Endodermal cell (in vitro differentiated cells): ENCODE data around the gene LYZL4. TPM values are rescaled to one million over a fixed set of nuclear protein-coding genes. Genes with fewer than 3 reads are reported as not detected.
A peak's percentile ranks its signal among the peaks of the same experiment; 100 is the strongest.

Experiments used
- DNase-seq: peaks from one replicate; pipeline ENCODE4 v3.0.0-alpha.2; 2017
- H3K27ac ChIP-seq: 2 replicates; pipeline ENCODE4 v1.5.1; 2013; ENCODE audit warnings: mild to moderate bottlenecking, low read depth, low read length, moderate library complexity
- H3K27me3 ChIP-seq: 2 replicates; pipeline ENCODE4 v1.6.1; 2013; ENCODE audit warnings: mild to moderate bottlenecking, low read length, moderate library complexity; ENCODE audit not compliant: insufficient read depth, control insufficient read depth, poor library complexity, severe bottlenecking
- H3K36me3 ChIP-seq: 2 replicates; pipeline ENCODE4 v1.7.0; 2013; ENCODE audit warnings: mild to moderate bottlenecking, low read length, moderate library complexity; ENCODE audit not compliant: control insufficient read depth, insufficient read depth
- H3K4me1 ChIP-seq: one replicate; pipeline ENCODE4 v1.7.0; 2013; ENCODE audit warnings: low read length; ENCODE audit not compliant: control insufficient read depth, insufficient read depth
- H3K4me3 ChIP-seq: 2 replicates; pipeline ENCODE4 v1.5.1; 2013; ENCODE audit warnings: mild to moderate bottlenecking, low read length, moderate library complexity
- H3K9ac ChIP-seq: 2 replicates; pipeline ENCODE4 v1.6.1; 2013; ENCODE audit warnings: mild to moderate bottlenecking, low read length, moderate library complexity; ENCODE audit not compliant: poor library complexity, severe bottlenecking; ENCODE audit errors: extremely low read depth
- H3K9me3 ChIP-seq: 2 replicates; pipeline ENCODE4 v1.6.1; 2013; ENCODE audit warnings: mild to moderate bottlenecking, low read length, moderate library complexity; ENCODE audit not compliant: control insufficient read depth
- H3K27ac Mint-ChIP-seq: 2 replicates; pipeline ENCODE4 v1.8.0; 2020; ENCODE audit warnings: mixed read lengths
- H3K27me3 Mint-ChIP-seq: 2 replicates; pipeline ENCODE4 v1.8.0; 2021; ENCODE audit warnings: mild to moderate bottlenecking, mixed read lengths; ENCODE audit not compliant: insufficient read depth
- H3K36me3 Mint-ChIP-seq: 2 replicates; pipeline ENCODE4 v1.8.0; 2020; ENCODE audit warnings: low read depth, mixed read lengths
- H3K4me1 Mint-ChIP-seq: 2 replicates; pipeline ENCODE4 v1.8.0; 2020; ENCODE audit warnings: mixed read lengths
- H3K4me3 Mint-ChIP-seq: 2 replicates; pipeline ENCODE4 v1.8.0; 2020; ENCODE audit warnings: mild to moderate bottlenecking, moderate library complexity, mixed read lengths
- H3K9me3 Mint-ChIP-seq: 2 replicates; pipeline ENCODE4 v1.8.0; 2020; ENCODE audit warnings: mild to moderate bottlenecking, mixed read lengths
- WGBS, 2 experiments: methylation state at CpG; one replicate each; pipeline versions ENCODE4 v1.1.5 to v1.1.7; 2013; ENCODE audit warnings: missing lambda C conversion rate in 2 of 2, mixed read lengths in 1 of 2; ENCODE audit not compliant: insufficient coverage in 1 of 2, insufficient read length in 1 of 2; 5-methylcytosine and 5-hydroxymethylcytosine counted together
- total RNA-seq, 2 donors: library from RNA; stranded (reverse); fragmentation: NEBNext Ultra II Directional in 1 of 2; extraction: Animal tissue kit (Norgen Biotek cat#: 25700) in 1 of 2; gene quantifications; 2 replicates in 1 of 2; 3 replicates in 1 of 2; pipeline ENCODE4 v1.2.1, GENCODE V29; 2021
- TF ChIP-seq, protein P1 (sequence below): fragments of 200-600 bp; sonication (generic); conservative IDR thresholded peaks from 2 replicates; pipeline ENCODE4 v1.5.0; 2021; ENCODE audit warnings: antibody characterized with exemption, mild to moderate bottlenecking

Gene LYZL4
- total RNA-seq, 2 donors from 2014 or later = not detected

DNA sequence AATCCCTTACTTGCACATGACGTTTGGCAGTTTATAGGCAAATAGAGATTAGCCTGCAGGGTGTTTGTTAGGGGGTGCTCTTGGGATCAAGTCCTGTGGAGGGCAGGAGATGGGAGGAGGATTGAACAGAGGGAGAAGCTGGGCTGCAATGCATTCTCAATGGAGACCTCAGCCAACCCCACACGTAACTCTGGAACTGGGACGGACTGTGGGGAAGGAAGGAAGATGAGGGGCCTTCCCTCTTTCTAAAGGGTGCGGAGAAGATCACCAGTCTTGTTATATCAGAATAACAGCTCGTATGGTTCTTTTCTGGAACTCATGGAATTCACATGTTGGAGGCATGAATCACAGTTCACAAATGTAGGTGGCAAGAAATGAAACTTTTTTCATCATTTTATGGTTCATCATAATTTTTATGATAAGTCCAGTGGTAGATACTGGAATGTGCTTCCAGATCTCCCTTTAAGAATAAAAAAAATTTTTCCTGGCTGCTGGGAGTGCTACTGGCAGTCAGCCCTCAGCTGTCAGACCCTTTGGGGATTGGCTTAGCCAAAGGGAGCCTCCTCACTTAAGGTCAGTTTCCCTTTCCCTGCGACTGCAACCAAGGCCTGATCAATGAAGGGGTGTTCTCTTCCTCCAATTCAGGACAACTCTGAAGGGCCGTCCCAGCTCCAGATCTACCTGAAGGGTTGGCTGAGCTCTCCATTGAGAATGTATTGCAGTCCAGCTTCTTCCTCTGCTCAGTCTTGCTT is 20.5 kb upstream of the LYZL4 start:
- TF ChIP-seq, protein P1, sequence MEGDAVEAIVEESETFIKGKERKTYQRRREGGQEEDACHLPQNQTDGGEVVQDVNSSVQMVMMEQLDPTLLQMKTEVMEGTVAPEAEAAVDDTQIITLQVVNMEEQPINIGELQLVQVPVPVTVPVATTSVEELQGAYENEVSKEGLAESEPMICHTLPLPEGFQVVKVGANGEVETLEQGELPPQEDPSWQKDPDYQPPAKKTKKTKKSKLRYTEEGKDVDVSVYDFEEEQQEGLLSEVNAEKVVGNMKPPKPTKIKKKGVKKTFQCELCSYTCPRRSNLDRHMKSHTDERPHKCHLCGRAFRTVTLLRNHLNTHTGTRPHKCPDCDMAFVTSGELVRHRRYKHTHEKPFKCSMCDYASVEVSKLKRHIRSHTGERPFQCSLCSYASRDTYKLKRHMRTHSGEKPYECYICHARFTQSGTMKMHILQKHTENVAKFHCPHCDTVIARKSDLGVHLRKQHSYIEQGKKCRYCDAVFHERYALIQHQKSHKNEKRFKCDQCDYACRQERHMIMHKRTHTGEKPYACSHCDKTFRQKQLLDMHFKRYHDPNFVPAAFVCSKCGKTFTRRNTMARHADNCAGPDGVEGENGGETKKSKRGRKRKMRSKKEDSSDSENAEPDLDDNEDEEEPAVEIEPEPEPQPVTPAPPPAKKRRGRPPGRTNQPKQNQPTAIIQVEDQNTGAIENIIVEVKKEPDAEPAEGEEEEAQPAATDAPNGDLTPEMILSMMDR = no peak
- Histone ChIP-seq H3K9me3 (peaks cover 16% of the 10 kb centered on the region), H3K36me3 (no peaks in the 10 kb centered on the region), H3K27me3 (no peaks in the 10 kb centered on the region), H3K27ac (no peak overlapping the region), H3K4me1 (no peaks in the 10 kb centered on the region), H3K4me3 (no peak overlapping the region), H3K9ac (no peak overlapping the region)
- no peaks in the 10 kb centered on the region for H3K36me3 Mint-ChIP-seq
- H3K27ac Mint-ChIP-seq = no peak overlapping the region
- no peak overlapping the region for H3K4me3 Mint-ChIP-seq
- no peak for DNase-seq
- H3K27me3 Mint-ChIP-seq = peaks cover 7% of the 10 kb centered on the region
- H3K9me3 Mint-ChIP-seq = peaks cover 13% of the 10 kb centered on the region
- H3K4me1 Mint-ChIP-seq = peaks cover 14% of the 10 kb centered on the region
- WGBS, 2 experiments = 89 to 91% methylated on average over 3 to 7 of the region's 7 CpGs

DNA sequence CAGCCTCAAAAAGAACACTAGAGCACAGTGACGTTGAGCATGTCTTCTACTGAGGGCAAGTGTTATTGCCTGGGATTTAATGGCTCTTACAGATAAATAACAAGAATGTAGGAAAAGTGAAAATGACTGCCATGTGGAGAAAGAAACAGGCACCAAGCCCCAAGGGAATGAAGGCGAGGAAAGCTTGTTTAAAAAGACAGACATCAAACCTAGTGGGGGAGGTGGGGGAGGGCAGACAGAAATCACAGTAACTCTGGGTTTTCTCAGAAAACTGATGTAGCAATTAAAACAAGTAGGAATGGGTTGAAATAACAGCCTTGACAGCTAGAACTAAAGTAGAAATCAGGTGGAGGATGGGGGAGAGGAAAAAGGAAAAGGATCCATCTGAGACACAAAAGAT is 18.4 kb upstream of the LYZL4 start:
- TF ChIP-seq, protein P1 = no peak
- no peaks in the 10 kb centered on the region for H3K4me1 ChIP-seq
- H3K27ac Mint-ChIP-seq = no peak overlapping the region
- peaks cover 14% of the 10 kb centered on the region for H3K4me1 Mint-ChIP-seq
- no peak overlapping the region for H3K27ac ChIP-seq
- DNase-seq = no peak
- no peaks in the 10 kb centered on the region for H3K27me3 ChIP-seq
- H3K4me3 Mint-ChIP-seq = no peak overlapping the region
- H3K27me3 Mint-ChIP-seq = peaks cover 7% of the 10 kb centered on the region
- H3K9ac ChIP-seq = no peak overlapping the region
- H3K36me3 Mint-ChIP-seq = no peaks in the 10 kb centered on the region
- H3K4me3 ChIP-seq = no peak overlapping the region
- no peaks in the 10 kb centered on the region for H3K36me3 ChIP-seq
- H3K9me3 Mint-ChIP-seq = peaks cover 13% of the 10 kb centered on the region
- peaks cover 16% of the 10 kb centered on the region for H3K9me3 ChIP-seq
- WGBS, 2 experiments = 89 to 100% methylated on average over 2 of the region's 2 CpGs

DNA sequence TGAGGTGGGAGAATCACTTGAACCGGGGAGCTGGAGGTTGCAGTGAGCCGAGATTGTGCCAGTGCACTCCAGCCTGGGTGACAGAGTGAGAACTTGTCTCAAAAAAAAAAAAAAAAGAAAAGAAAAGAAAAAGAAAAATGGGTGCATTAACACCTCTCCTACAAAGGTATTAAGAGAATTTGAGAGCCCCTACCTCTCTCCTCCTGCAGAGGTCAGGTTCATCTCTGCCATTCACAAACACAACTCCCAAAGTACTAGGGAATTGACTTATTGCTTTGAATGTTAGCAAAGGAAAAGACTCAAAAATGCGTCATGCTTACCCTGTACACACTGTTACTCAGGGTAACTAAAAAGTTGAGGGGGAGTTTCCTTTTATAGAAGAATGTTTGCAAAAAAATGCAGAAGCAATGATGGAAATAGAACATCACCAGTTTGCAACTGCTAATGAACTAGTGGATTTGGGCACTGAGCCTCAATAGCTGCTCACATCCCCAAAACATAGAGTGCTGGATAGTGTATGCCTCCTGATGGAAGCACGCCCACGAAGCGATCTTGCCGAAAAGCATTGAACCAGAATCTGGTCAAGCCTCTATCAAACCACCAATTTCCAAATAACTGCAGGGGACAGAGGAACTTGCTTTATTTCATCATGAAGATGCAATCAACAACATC is 15.5 kb upstream of the LYZL4 start:
- Histone ChIP-seq H3K4me1 (no peaks in the 10 kb centered on the region), H3K9ac (no peak overlapping the region), H3K27ac (no peak overlapping the region), H3K4me3 (no peak overlapping the region), H3K9me3 (no peaks in the 10 kb centered on the region), H3K36me3 (no peaks in the 10 kb centered on the region), H3K27me3 (no peaks in the 10 kb centered on the region)
- Mint-ChIP-seq H3K4me3 (no peak overlapping the region), H3K27me3 (no peaks in the 10 kb centered on the region), H3K4me1 (peaks cover 30% of the 10 kb centered on the region), H3K27ac (no peak overlapping the region), H3K9me3 (no peaks in the 10 kb centered on the region), H3K36me3 (no peaks in the 10 kb centered on the region)
- DNase-seq = no peak
- TF ChIP-seq, protein P1 = peak; percentile 55
- WGBS, 2 experiments = 80 to 91% methylated on average over 1 to 7 of the region's 7 CpGs
